GM23248 (cell line): ENCODE measurements around the gene MAPKBP1.

Experiments
- EZH2 ChIP-seq: fragments of 200-600 bp; sonication (generic); IDR thresholded peaks from 2 replicates; pipeline ENCODE4 v1.6.1; 2018; ENCODE audit warnings: antibody characterized with exemption, mild to moderate bottlenecking; ENCODE audit not compliant: insufficient read depth, poor library complexity, severe bottlenecking
- EZH2phosphoT487 ChIP-seq: fragments of 200-600 bp; sonication (generic); IDR thresholded peaks from 2 replicates; pipeline ENCODE4 v1.6.1; 2018; ENCODE audit warnings: antibody characterized with exemption, moderate library complexity, mild to moderate bottlenecking, low read depth; ENCODE audit not compliant: insufficient read depth

DNA sequence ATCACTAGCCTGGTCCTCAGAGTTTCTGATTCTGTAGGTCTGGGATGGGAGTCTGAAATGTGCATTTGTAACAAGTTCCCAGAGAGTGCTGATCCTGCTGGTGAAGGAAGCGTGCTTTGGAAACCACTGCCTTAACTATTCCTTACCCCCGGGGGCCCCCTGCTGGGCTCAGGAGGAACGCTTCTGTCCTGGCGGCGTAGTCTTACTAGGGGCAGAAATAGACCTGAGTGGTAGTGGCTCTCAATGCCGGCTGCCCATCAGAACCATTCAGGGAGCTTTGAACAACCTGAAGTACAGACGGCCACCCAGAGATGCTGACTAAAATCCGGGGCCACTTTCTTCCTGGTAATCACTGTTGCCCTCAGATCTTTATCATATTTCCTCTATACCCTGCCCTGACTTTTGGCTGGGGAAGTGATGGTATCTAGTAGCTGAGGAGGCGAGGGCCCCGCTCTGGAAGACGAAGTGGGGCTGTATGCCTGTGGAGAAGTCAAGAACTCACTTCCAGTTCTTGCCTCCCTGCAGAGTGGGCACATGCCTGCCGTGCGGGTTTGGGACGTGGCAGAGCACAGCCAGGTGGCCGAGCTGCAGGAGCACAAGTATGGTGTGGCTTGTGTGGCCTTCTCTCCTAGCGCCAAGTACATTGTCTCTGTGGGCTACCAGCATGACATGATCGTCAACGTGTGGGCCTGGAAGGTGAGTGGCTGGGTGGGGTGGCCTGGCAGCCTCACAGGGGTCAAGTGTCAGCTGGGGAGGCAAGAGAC, 37.3 kb downstream of the MAPKBP1 start:
- TF ChIP-seq EZH2: no peak
- TF ChIP-seq EZH2phosphoT487: no peak
